Mesenchymal stem cell (in vitro differentiated cells and primary cell): Measurements from ENCODE around the gene C12orf75.
A peak's percentile ranks its signal among the peaks of the same experiment; 100 is the strongest.
"Not testable (repeated sequence)": the region's sequence is repeated elsewhere in the genome, so short reads cannot be mapped to it uniquely, and the experiment has no call there.

ENCODE experiments used
- DNase-seq: peaks from one replicate; pipeline ENCODE4 v3.0.0-alpha.2; 2013
- H2AFZ ChIP-seq: one replicate; pipeline ENCODE4 v1.6.1; 2013; ENCODE audit warnings: low read depth, mild to moderate bottlenecking, control low read depth, inconsistent platforms, low read length, moderate library complexity
- H2AK5ac ChIP-seq: 2 replicates; pipeline ENCODE4 v1.6.1; 2013; ENCODE audit warnings: low read length, moderate library complexity, mild to moderate bottlenecking, inconsistent platforms; ENCODE audit not compliant: severe bottlenecking
- H2BK120ac ChIP-seq: one replicate; pipeline ENCODE4 v1.6.1; 2013; ENCODE audit warnings: low read depth, mild to moderate bottlenecking, inconsistent platforms, low read length, moderate library complexity
- H2BK12ac ChIP-seq, 2 experiments: one replicate each; pipeline ENCODE4 v1.6.1; 2013; ENCODE audit warnings: inconsistent platforms in 2 of 2, low read length in 2 of 2, mild to moderate bottlenecking in 2 of 2, moderate library complexity in 2 of 2, control low read depth in 1 of 2
- H2BK15ac ChIP-seq: one replicate; pipeline ENCODE4 v1.6.1; 2013; ENCODE audit warnings: mild to moderate bottlenecking, low read depth, inconsistent platforms; ENCODE audit not compliant: poor library complexity, severe bottlenecking
- H2BK5ac ChIP-seq: 2 replicates; pipeline ENCODE4 v1.6.1; 2013; ENCODE audit warnings: low read depth, mild to moderate bottlenecking, low read length, control low read depth, inconsistent platforms; ENCODE audit not compliant: poor library complexity, severe bottlenecking
- H3K14ac ChIP-seq, 2 experiments: one replicate each; pipeline ENCODE4 v1.6.1; 2013; ENCODE audit warnings: inconsistent platforms in 2 of 2, low read length in 2 of 2, control low read depth in 1 of 2, mild to moderate bottlenecking in 1 of 2, moderate library complexity in 1 of 2
- H3K18ac ChIP-seq, 2 experiments: one replicate each; pipeline ENCODE4 v1.6.1; 2013; ENCODE audit warnings: inconsistent platforms in 2 of 2, low read length in 2 of 2, control low read depth in 1 of 2, low read depth in 1 of 2, mild to moderate bottlenecking in 1 of 2
- H3K23ac ChIP-seq, 2 experiments: one replicate each; pipeline ENCODE4 v1.6.1; 2013; ENCODE audit warnings: inconsistent platforms in 2 of 2, low read length in 2 of 2, mild to moderate bottlenecking in 2 of 2, moderate library complexity in 2 of 2, control low read depth in 1 of 2
- H3K27ac ChIP-seq: 2 replicates; pipeline ENCODE4 v1.5.1; 2013; ENCODE audit warnings: mild to moderate bottlenecking, moderate library complexity, low read length, control low read depth, inconsistent platforms; ENCODE audit not compliant: poor library complexity, severe bottlenecking
- H3K27me3 ChIP-seq, 2 experiments: 2 replicates each; pipeline versions ENCODE4 v1.6.1 to v1.7.0; 2013; ENCODE audit warnings: low read length in 2 of 2, mild to moderate bottlenecking in 2 of 2, moderate library complexity in 2 of 2, control low read depth in 1 of 2, inconsistent platforms in 1 of 2; ENCODE audit not compliant: control insufficient read depth in 1 of 2, insufficient read depth in 1 of 2
- H3K36me3 ChIP-seq, 2 experiments: 2 replicates each; pipeline versions ENCODE4 v1.6.1 to v1.7.0; 2013; ENCODE audit warnings: low read length in 2 of 2, control low read depth in 1 of 2, inconsistent platforms in 1 of 2, low read depth in 1 of 2, mild to moderate bottlenecking in 1 of 2; ENCODE audit not compliant: insufficient read depth in 2 of 2, control insufficient read depth in 1 of 2
- H3K4ac ChIP-seq, 2 experiments: one replicate each; pipeline ENCODE4 v1.6.1; 2013; ENCODE audit warnings: inconsistent platforms in 2 of 2, low read length in 2 of 2, mild to moderate bottlenecking in 2 of 2, moderate library complexity in 2 of 2, control low read depth in 1 of 2, low read depth in 1 of 2
- H3K4me1 ChIP-seq: 2 replicates; pipeline ENCODE4 v1.6.1; 2013; ENCODE audit warnings: low read depth, low read length, control low read depth; ENCODE audit not compliant: control insufficient read depth, insufficient read depth
- H3K4me2 ChIP-seq: 2 replicates; pipeline ENCODE4 v1.6.1; 2013; ENCODE audit warnings: low read length, mild to moderate bottlenecking, inconsistent platforms; ENCODE audit not compliant: poor library complexity, severe bottlenecking
- H3K4me3 ChIP-seq, 2 experiments: 2 replicates each; pipeline versions ENCODE4 v1.5.1 to v1.7.0; 2013; ENCODE audit warnings: low read length in 2 of 2, mild to moderate bottlenecking in 2 of 2, control low read depth in 1 of 2, low read depth in 1 of 2; ENCODE audit not compliant: insufficient read depth in 1 of 2
- H3K79me1 ChIP-seq: replicated peaks from 2 replicates; pipeline ENCODE4 v1.6.1; 2013; ENCODE audit warnings: mild to moderate bottlenecking, control low read depth, low read length, inconsistent platforms; ENCODE audit not compliant: poor library complexity, severe bottlenecking
- H3K9ac ChIP-seq: 2 replicates; pipeline ENCODE4 v1.7.0; 2013; ENCODE audit warnings: mild to moderate bottlenecking, low read length, moderate library complexity
- H3K9me3 ChIP-seq: 2 replicates; pipeline ENCODE4 v1.7.0; 2013; ENCODE audit warnings: mild to moderate bottlenecking, low read length; ENCODE audit not compliant: control insufficient read depth
- H4K8ac ChIP-seq: one replicate; pipeline ENCODE4 v1.6.1; 2013; ENCODE audit warnings: inconsistent platforms, mild to moderate bottlenecking, low read length, moderate library complexity
- H4K91ac ChIP-seq: one replicate; pipeline ENCODE4 v1.6.1; 2013; ENCODE audit warnings: mild to moderate bottlenecking, low read length, inconsistent platforms
- whole genome bisulfite sequencing: methylation state at CpG from one replicate; pipeline ENCODE4 v1.1.7; 2013; ENCODE audit warnings: mixed read lengths; 5-methylcytosine and 5-hydroxymethylcytosine counted together

Gene C12orf75

DNA sequence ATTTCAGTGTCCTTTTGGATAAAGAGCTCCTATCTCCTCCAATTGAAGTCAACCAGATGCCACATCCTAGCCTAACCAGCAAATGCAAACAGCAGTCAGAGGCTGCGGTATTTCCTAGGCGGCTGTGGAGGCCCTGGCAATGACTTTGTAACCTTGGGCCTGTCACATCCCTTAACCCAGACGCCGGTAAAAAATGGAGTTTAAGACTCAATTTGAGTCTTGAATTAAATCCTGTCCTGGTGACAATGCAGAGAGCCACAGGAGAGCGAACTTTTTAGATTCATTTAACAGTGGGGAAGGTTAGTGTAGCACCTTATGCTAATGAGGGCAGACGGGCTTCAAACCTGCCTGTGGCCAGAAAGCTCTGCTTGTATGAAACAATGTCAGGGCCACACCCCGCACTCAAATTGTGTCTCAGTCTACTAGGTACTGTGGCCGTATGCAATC lies 1.3 kb downstream of the C12orf75 start:
- H3K9ac ChIP-seq, result peak overlapping the region; percentile 72
- 54% methylated on average over 8 of the region's 8 CpGs for WGBS
- H2AFZ ChIP-seq, result no peak overlapping the region

DNA sequence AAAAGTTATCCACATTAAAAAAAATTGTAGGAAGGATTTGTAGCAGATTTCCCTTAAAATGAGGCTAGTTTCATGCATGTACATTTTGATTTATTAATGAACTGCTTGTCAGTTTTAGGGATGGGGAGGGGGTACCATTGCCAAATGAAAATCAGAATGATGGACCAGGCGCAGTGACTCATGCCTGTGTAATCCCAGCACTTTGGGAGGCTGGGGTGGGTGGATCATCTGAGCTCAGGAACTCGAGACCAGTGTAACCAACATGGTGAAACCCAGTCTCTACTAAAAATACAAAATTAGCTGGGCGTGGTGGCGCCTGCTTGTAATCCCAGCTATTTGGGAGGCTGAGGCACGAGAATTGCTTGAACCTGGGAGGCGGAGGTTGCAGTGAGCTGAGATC lies 1.8 kb downstream of the C12orf75 start:
- 93% methylated on average over 6 of the region's 6 CpGs for WGBS
- not testable (repeated sequence) for H2AK5ac ChIP-seq, H2AFZ ChIP-seq, DNase-seq, H3K79me1 ChIP-seq, H3K4ac ChIP-seq, H2BK15ac ChIP-seq, H3K18ac ChIP-seq, H2BK5ac ChIP-seq, H2BK12ac ChIP-seq, H3K23ac ChIP-seq, H3K36me3 ChIP-seq, H2BK120ac ChIP-seq, H4K91ac ChIP-seq, H3K14ac ChIP-seq, H3K27me3 ChIP-seq, H3K9me3 ChIP-seq, H4K8ac ChIP-seq
- Histone ChIP-seq H3K4me2 (peak overlapping the region; percentile 85), H3K4me3 (peak overlapping the region in 1 of 2 experiments; percentile 81), H3K4me1 (peaks cover 11% of the 10 kb centered on the region), H3K9ac (peak overlapping the region; percentile 72), H3K27ac (peak overlapping the region; percentile 53)

More for the DNA sequence above, 1.3 kb downstream of the C12orf75 start:
- H3K27me3 ChIP-seq, result no peaks in the 10 kb centered on the region
- H3K4ac ChIP-seq, result no peak overlapping the region
- peaks cover 0 to 2% of the 10 kb centered on the region in 2 experiments for H3K36me3 ChIP-seq
- peak overlapping the region; percentile 20 for H2BK5ac ChIP-seq
- no peak overlapping the region for H2BK12ac ChIP-seq
- H4K8ac ChIP-seq, result no peak overlapping the region
- H3K4me2 ChIP-seq, result peak overlapping the region; percentile 85
- H2AK5ac ChIP-seq, result no peak overlapping the region
- no peak overlapping the region for H3K14ac ChIP-seq
- H3K4me3 ChIP-seq, result peak overlapping the region in 1 of 2 experiments; percentile 81
- no peak for DNase-seq
- no peaks in the 10 kb centered on the region for H3K9me3 ChIP-seq
- H3K18ac ChIP-seq, result no peak overlapping the region
- H2BK120ac ChIP-seq, result no peak overlapping the region
- no peak overlapping the region for H4K91ac ChIP-seq
- H3K4me1 ChIP-seq, result peaks cover 11% of the 10 kb centered on the region
- H3K79me1 ChIP-seq, result peaks cover 2% of the 10 kb centered on the region
- no peak overlapping the region for H2BK15ac ChIP-seq
- no peak overlapping the region for H3K23ac ChIP-seq
- H3K27ac ChIP-seq, result peak overlapping the region; percentile 53

DNA sequence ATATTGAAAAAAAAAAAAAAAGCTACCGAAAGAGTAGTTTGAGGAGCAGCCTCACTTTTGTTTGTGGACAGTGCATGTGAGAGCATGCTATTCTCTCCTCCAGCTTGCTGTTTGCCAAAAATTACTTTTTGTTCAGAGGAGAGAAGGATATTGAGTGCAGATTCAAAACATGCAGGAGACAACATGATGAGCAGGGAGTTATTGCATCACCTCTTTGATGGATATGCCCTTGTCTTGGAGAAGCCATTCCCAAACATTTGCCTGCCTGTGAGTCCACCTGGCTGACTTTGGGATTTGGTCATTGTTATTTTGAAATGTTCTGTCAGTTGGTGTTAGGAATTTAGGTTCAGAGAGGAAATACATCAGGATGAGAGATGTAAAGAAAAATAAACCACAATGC lies 2.4 kb downstream of the C12orf75 start:
- H3K4ac ChIP-seq, result no peak overlapping the region
- H2BK12ac ChIP-seq, result no peak overlapping the region
- H3K18ac ChIP-seq, result no peak overlapping the region
- DNase-seq, result no peak
- H3K79me1 ChIP-seq, result peaks cover 2% of the 10 kb centered on the region
- H2AK5ac ChIP-seq, result no peak overlapping the region
- H3K27ac ChIP-seq, result no peak overlapping the region
- H3K9me3 ChIP-seq, result no peaks in the 10 kb centered on the region
- H3K4me2 ChIP-seq, result no peak overlapping the region
- WGBS, result 100% methylated on average over 1 of the region's 1 CpG
- no peak overlapping the region for H4K91ac ChIP-seq
- H2BK120ac ChIP-seq, result no peak overlapping the region
- H3K23ac ChIP-seq, result no peak overlapping the region
- no peak overlapping the region for H2BK15ac ChIP-seq
- H3K27me3 ChIP-seq, result no peaks in the 10 kb centered on the region
- H3K4me1 ChIP-seq, result peaks cover 11% of the 10 kb centered on the region
- H3K4me3 ChIP-seq, result peak overlapping the region in 1 of 2 experiments; percentile 19
- no peak overlapping the region for H3K14ac ChIP-seq
- H2AFZ ChIP-seq, result no peak overlapping the region
- H3K36me3 ChIP-seq, result peaks cover 0 to 5% of the 10 kb centered on the region in 2 experiments
- H4K8ac ChIP-seq, result no peak overlapping the region
- H3K9ac ChIP-seq, result no peak overlapping the region
- H2BK5ac ChIP-seq, result no peak overlapping the region

DNA sequence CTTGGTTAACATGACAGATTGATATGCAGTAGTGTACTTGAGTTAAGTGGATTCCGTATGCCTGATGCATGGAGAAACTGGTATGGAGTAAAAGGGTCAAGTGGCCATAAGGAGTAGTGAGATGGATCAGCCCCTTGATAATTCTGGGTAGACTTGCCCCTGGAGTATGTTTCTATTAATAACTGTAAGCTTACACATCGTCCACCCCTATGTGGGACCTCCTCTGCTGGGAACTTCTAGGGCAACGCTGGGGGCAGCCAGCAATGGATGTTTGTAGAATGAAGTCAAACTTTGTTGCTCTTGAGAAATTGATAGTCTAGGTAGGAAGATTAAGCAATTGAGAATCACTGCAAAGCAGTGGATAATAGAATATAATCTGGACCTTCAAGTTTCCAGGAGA lies 3.5 kb downstream of the C12orf75 start:
- Histone ChIP-seq H3K27me3 (no peaks in the 10 kb centered on the region), H3K9ac (no peak overlapping the region), H2BK120ac (no peak overlapping the region), H3K23ac (no peak overlapping the region), H2BK5ac (no peak overlapping the region), H2BK15ac (no peak overlapping the region), H3K4ac (no peak overlapping the region), H2AK5ac (peak overlapping the region; percentile 82), H2BK12ac (no peak overlapping the region), H3K14ac (no peak overlapping the region), H3K79me1 (peaks cover 3% of the 10 kb centered on the region), H4K8ac (no peak overlapping the region), H3K4me3 (peak overlapping the region in 1 of 2 experiments; percentile 10), H4K91ac (no peak overlapping the region), H3K36me3 (peaks cover 0 to 10% of the 10 kb centered on the region in 2 experiments), H2AFZ (no peak overlapping the region), H3K27ac (peak overlapping the region; percentile 73), H3K4me1 (peaks cover 11% of the 10 kb centered on the region), H3K9me3 (no peaks in the 10 kb centered on the region), H3K18ac (no peak overlapping the region), H3K4me2 (peak overlapping the region; percentile 58)
- 1% methylated on average over 3 of the region's 3 CpGs for WGBS
- DNase-seq, result peak; percentile 86
